ENCODE results near the gene CDH23.

Gene CDH23

GRCh38 chr10:71578069-71578468 is 181.3 kb downstream of the CDH23 start:
- no peak overlapping the region for H3K4me3 ChIP-seq (ENCODE audit: low read length)
- TF ChIP-seq CTCF (IDR thresholded peaks at IDR 0.05; ENCODE audit: insufficient read depth, low read depth, low read length, missing control alignments) = no peak
- no peak for DNase-seq (ENCODE audit: low read depth)

GRCh38 chr10:71579668-71580067 is 182.9 kb downstream of the CDH23 start:
- no peak for TF ChIP-seq CTCF (IDR thresholded peaks at IDR 0.05; ENCODE audit: insufficient read depth, low read depth, low read length, missing control alignments)
- no peak overlapping the region for H3K4me3 ChIP-seq (ENCODE audit: low read length)
- DNase-seq (ENCODE audit: low read depth) = no peak

- DNase-seq (ENCODE audit: low read depth) = no peak
- TF ChIP-seq CTCF (IDR thresholded peaks at IDR 0.05; ENCODE audit: insufficient read depth, low read depth, low read length, missing control alignments) = no peak
- no peak overlapping the region for H3K4me3 ChIP-seq (ENCODE audit: low read length)
These were observed 183.7 kb downstream of the CDH23 start for GRCh38 chr10:71580415-71580814.

GRCh38 chr10:71580926-71581325 is 184.2 kb downstream of the CDH23 start:
- no peak for DNase-seq (ENCODE audit: low read depth)
- no peak for TF ChIP-seq CTCF (IDR thresholded peaks at IDR 0.05; ENCODE audit: insufficient read depth, low read depth, low read length, missing control alignments)
- no peak overlapping the region for H3K4me3 ChIP-seq (ENCODE audit: low read length)

GRCh38 chr10:71581376-71581775 is 184.7 kb downstream of the CDH23 start:
- no peak overlapping the region for H3K4me3 ChIP-seq (ENCODE audit: low read length)
- no peak for DNase-seq (ENCODE audit: low read depth)
- TF ChIP-seq CTCF (IDR thresholded peaks at IDR 0.05; ENCODE audit: insufficient read depth, low read depth, low read length, missing control alignments) = no peak

- peak; percentile 27 for DNase-seq (ENCODE audit: low read depth)
- H3K4me3 ChIP-seq (ENCODE audit: low read length) = no peak overlapping the region
- no peak for TF ChIP-seq CTCF (IDR thresholded peaks at IDR 0.05; ENCODE audit: insufficient read depth, low read depth, low read length, missing control alignments)
These were observed 185.3 kb downstream of the CDH23 start for GRCh38 chr10:71582019-71582418.

All from epithelial cell of esophagus (primary cell).